ENCODE data around the gene SLC8A3.

The SLC8A3 gene

DNA sequence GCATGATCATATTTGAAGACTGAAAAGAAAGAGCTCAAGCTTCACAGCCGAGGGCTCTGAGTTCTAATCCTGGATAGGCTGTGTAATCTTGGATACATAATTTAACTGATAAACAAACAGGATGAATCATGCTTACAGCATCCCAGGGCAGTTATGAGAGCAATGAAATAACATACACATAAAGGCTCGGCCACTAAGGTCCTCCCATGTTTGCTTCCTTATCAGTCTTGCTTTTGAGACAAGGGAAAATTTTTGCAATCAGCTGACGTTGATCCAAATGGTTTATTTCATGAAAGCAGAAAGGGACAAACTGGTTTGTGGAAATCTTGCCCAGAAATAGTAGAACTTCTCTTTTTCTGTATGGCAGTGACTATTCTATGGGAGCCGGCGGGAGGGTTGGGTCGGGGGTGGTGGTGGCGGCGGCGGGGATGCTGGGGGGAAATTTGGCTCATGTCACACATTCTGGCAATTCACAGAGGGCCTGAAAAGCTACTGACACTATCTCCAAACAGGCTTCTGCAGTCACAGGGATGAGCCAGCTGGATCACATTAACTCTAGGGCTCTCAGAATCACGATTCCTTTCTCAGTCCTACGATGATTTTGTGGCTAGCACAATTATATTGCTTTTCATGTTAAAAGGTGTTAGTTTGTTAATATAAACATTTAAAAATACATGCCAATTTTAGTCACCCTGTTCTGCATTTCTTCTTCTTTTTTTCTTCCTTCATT is 124.5 kb downstream of the SLC8A3 start:
- H3K4me3 ChIP-seq (replicated peaks; ENCODE audit: low read depth, low read length): no peak overlapping the region
- DNase-seq (ENCODE audit: low read depth): peak; percentile 10
- TF ChIP-seq, protein P1, sequence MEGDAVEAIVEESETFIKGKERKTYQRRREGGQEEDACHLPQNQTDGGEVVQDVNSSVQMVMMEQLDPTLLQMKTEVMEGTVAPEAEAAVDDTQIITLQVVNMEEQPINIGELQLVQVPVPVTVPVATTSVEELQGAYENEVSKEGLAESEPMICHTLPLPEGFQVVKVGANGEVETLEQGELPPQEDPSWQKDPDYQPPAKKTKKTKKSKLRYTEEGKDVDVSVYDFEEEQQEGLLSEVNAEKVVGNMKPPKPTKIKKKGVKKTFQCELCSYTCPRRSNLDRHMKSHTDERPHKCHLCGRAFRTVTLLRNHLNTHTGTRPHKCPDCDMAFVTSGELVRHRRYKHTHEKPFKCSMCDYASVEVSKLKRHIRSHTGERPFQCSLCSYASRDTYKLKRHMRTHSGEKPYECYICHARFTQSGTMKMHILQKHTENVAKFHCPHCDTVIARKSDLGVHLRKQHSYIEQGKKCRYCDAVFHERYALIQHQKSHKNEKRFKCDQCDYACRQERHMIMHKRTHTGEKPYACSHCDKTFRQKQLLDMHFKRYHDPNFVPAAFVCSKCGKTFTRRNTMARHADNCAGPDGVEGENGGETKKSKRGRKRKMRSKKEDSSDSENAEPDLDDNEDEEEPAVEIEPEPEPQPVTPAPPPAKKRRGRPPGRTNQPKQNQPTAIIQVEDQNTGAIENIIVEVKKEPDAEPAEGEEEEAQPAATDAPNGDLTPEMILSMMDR (IDR thresholded peaks at IDR 0.05; ENCODE audit: low read length, missing control alignments): no peak

DNA sequence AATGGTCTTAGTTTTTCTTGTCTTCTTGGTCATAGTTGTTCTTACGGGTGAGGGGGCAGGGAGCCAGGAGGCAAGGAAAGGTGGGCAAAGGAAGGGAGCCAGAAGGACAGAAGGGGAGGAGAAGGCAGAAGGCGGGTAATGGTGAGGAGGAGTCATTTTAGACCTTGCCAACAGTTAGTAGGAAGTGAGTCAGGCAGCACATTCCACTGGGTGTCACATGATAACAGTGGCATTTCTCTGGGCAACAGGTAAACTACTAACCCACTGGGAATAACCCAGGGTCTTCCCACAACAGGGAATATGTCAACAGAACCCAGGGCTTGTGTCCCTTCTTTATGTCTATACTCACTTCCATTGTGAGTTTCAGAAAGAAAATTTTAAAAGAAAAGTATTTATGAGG is 127.6 kb downstream of the SLC8A3 start:
- no peak for DNase-seq (ENCODE audit: low read depth)
- TF ChIP-seq, protein P1 (IDR thresholded peaks at IDR 0.05; ENCODE audit: low read length, missing control alignments): no peak

DNA sequence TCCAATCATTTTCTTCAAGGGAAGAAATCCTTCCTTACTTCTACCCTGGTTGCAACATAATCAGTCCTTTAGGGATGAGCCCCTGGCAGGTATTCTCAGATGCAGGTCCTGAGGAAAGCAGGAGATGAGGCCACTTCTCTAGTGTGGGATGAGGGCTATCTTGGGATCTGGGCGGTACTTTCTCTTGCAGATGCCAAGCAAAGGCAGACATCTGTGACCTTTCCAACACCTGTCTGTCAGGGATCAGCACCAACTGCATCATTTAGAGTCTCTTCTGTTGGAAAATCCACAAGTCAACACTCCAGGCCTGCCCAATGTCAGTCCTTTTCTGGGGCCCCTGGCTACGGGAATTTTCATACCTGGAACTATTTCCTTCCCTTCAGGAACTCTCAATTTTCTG is 129.2 kb downstream of the SLC8A3 start:
- no peak for DNase-seq (ENCODE audit: low read depth)
- TF ChIP-seq, protein P1 (IDR thresholded peaks at IDR 0.05; ENCODE audit: low read length, missing control alignments): no peak
- no peak overlapping the region for H3K4me3 ChIP-seq (replicated peaks; ENCODE audit: low read depth, low read length)

More for the DNA sequence above, 127.6 kb downstream of the SLC8A3 start:
- no peak overlapping the region for H3K4me3 ChIP-seq (replicated peaks; ENCODE audit: low read depth, low read length)

DNA sequence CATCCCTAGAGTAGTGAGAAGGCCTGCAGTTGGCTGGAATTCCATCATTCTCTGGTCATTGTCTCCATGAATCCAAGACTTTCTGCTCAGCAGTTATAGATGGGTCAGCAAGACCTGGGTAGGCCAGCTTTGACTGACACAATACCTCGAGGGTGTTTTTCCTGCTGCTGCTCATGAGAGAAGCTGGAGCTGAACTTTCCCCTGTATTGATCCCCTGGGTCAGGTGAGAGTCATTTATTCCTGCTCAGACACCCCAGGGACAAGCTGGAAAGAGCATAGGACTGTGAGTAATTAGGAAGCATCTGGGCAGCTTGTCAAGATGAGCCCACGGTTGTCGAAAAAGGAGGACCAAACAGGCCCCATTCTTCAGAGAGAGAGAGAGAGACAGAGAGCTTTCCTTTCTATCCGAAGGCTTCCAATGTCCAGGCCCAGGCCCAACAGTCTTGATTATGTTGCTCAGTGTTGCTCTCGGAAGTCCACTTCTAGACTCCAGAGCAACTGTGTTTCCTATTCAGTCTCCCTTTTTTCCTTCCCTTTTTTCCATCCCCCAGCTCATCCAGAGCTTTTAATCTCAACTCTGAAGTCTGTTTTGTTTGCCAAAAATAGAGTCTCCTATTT is 131.1 kb downstream of the SLC8A3 start:
- no peak overlapping the region for H3K4me3 ChIP-seq (replicated peaks; ENCODE audit: low read depth, low read length)
- DNase-seq (ENCODE audit: low read depth): no peak
- TF ChIP-seq, protein P1 (IDR thresholded peaks at IDR 0.05; ENCODE audit: low read length, missing control alignments): no peak

DNA sequence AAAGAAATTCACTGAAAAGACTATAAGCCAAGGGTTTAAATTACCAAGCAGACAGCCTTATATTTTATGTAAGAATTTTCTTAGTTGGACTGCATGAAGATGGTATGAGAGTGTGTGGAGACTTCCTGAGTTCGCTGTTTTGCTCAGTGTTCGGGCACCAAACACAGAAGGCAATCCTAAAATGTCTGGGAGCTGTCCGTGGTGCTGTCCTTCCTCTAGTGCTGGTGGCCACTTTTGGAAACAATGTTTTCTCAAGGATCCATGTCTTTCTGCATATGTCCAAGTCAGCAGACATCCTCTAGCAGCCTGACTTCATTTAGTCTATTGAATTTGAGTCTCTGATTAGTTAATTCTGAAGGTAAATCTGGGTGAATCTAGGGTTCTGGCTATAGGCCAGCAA is 135.8 kb downstream of the SLC8A3 start:
- no peak overlapping the region for H3K4me3 ChIP-seq (replicated peaks; ENCODE audit: low read depth, low read length)
- DNase-seq (ENCODE audit: low read depth): peak; percentile 52
- TF ChIP-seq, protein P1 (IDR thresholded peaks at IDR 0.05; ENCODE audit: low read length, missing control alignments): no peak

DNA sequence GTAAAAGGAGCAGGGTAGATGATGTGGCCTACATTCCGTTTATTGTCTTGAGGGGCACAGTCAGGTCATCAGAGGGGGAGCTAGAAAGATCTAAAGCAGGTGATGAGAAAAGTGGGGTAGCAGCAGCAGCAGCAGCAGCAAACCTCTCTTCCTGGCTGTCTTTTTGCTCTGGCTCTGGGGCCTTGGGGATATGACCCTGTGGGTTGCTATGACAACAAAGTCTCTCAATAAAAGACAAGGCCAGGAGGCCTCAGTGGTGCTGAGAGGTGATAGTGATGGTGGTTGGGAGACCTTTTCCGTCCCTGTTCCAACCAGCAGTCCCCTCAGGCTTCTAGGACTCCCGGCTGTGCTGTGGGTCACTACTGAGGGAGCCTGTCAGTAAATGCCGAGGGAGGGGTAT is 138.6 kb downstream of the SLC8A3 start:
- no peak overlapping the region for H3K4me3 ChIP-seq (replicated peaks; ENCODE audit: low read depth, low read length)
- TF ChIP-seq, protein P1 (IDR thresholded peaks at IDR 0.05; ENCODE audit: low read length, missing control alignments): no peak
- DNase-seq (ENCODE audit: low read depth): no peak

Measured in fibroblast of pulmonary artery (primary cell).